Measurements from ENCODE around the gene TLL1. TPM values are rescaled to one million over a fixed set of nuclear protein-coding genes. Genes with fewer than 3 reads are reported as not detected.

TLL1 gene
- total RNA-seq, 1 experiment from 2014 or later, result 14.3 TPM

GRCh38 chr4:166121897-166122296 lies 248.9 kb downstream of the TLL1 start:
- no peaks in the 10 kb centered on the region for H3K4me1 ChIP-seq (ENCODE audit: insufficient read depth, low read length, poor library complexity, severe bottlenecking)
- no peak overlapping the region for H3K27ac ChIP-seq (ENCODE audit: low read depth, low read length, poor library complexity, severe bottlenecking)
- intact Hi-C loops (cut with micrococcal nuclease; ENCODE audit: unreplicated experiment), result no loop called here
- no peak for TF ChIP-seq CTCF (conservative IDR thresholded peaks at IDR 0.05; ENCODE audit: low read depth, low read length)
- TF ChIP-seq EZH2 (IDR thresholded peaks at IDR 0.05; ENCODE audit: borderline replicate concordance, low read depth, low read length, poor library complexity, severe bottlenecking), result no peak
- H3K4me3 ChIP-seq (ENCODE audit: low read depth, low read length, poor library complexity, severe bottlenecking), result no peak overlapping the region
- no peak for DNase-seq (ENCODE audit: low spot score)
- no peaks in the 10 kb centered on the region for H3K36me3 ChIP-seq (ENCODE audit: insufficient read depth, low read length, poor library complexity, severe bottlenecking)
- H3K9me3 ChIP-seq (ENCODE audit: low read depth, low read length, poor library complexity, severe bottlenecking), result no peaks in the 10 kb centered on the region
- ChIA-PET POLR2A (ENCODE audit: low non-redundant PET) (interaction anchor here (0.7 kb wide), 1 partner anchor 169 kb away, joined by 3 read pairs; no protein-coding TSS in a partner anchor), CTCF (no interaction called here)
- no TSS peak for BruUV-seq (replicated peaks)
- H3K27me3 ChIP-seq (replicated peaks; ENCODE audit: insufficient read depth, low read depth, low read length, poor library complexity), result no peaks in the 10 kb centered on the region

GRCh38 chr4:166123546-166123945 lies 250.5 kb downstream of the TLL1 start:
- Histone ChIP-seq H3K27ac (ENCODE audit: low read depth, low read length, poor library complexity, severe bottlenecking) (no peak overlapping the region), H3K4me1 (ENCODE audit: insufficient read depth, low read length, poor library complexity, severe bottlenecking) (no peaks in the 10 kb centered on the region), H3K36me3 (ENCODE audit: insufficient read depth, low read length, poor library complexity, severe bottlenecking) (no peaks in the 10 kb centered on the region), H3K4me3 (ENCODE audit: low read depth, low read length, poor library complexity, severe bottlenecking) (no peak overlapping the region), H3K27me3 (replicated peaks; ENCODE audit: insufficient read depth, low read depth, low read length, poor library complexity) (no peaks in the 10 kb centered on the region), H3K9me3 (ENCODE audit: low read depth, low read length, poor library complexity, severe bottlenecking) (no peaks in the 10 kb centered on the region)
- BruUV-seq (replicated peaks), result no TSS peak
- TF ChIP-seq CTCF (conservative IDR thresholded peaks at IDR 0.05; ENCODE audit: low read depth, low read length) (no peak), EZH2 (IDR thresholded peaks at IDR 0.05; ENCODE audit: borderline replicate concordance, low read depth, low read length, poor library complexity, severe bottlenecking) (no peak)
- CTCF ChIA-PET, result no interaction called here
- POLR2A ChIA-PET (ENCODE audit: low non-redundant PET), result no interaction called here
- DNase-seq (ENCODE audit: low spot score), result peak; percentile 4
- intact Hi-C loops (cut with micrococcal nuclease; ENCODE audit: unreplicated experiment), result no loop called here

- peak; percentile 37 for DNase-seq (ENCODE audit: low spot score)
- Histone ChIP-seq H3K27ac (ENCODE audit: low read depth, low read length, poor library complexity, severe bottlenecking) (no peak overlapping the region), H3K36me3 (ENCODE audit: insufficient read depth, low read length, poor library complexity, severe bottlenecking) (no peaks in the 10 kb centered on the region), H3K9me3 (ENCODE audit: low read depth, low read length, poor library complexity, severe bottlenecking) (no peaks in the 10 kb centered on the region), H3K4me3 (ENCODE audit: low read depth, low read length, poor library complexity, severe bottlenecking) (no peak overlapping the region), H3K27me3 (replicated peaks; ENCODE audit: insufficient read depth, low read depth, low read length, poor library complexity) (no peaks in the 10 kb centered on the region), H3K4me1 (ENCODE audit: insufficient read depth, low read length, poor library complexity, severe bottlenecking) (no peaks in the 10 kb centered on the region)
- ChIA-PET CTCF (no interaction called here), POLR2A (ENCODE audit: low non-redundant PET) (no interaction called here)
- BruUV-seq (replicated peaks), result no TSS peak
- no peak for TF ChIP-seq EZH2 (IDR thresholded peaks at IDR 0.05; ENCODE audit: borderline replicate concordance, low read depth, low read length, poor library complexity, severe bottlenecking)
- no peak for TF ChIP-seq CTCF (conservative IDR thresholded peaks at IDR 0.05; ENCODE audit: low read depth, low read length)
- intact Hi-C loops (cut with micrococcal nuclease; ENCODE audit: unreplicated experiment), result no loop called here
These were observed 255.4 kb downstream of the TLL1 start for GRCh38 chr4:166128403-166128802.
